ENCODE results near the gene FUNDC2.

FUNDC2 gene

GRCh38 chrX:155068165-155068564 lies 41.5 kb downstream of the FUNDC2 start:
- in situ Hi-C loops (cut with HindIII; ENCODE audit: low sequenced_read_pairs) = no loop called here

- in situ Hi-C loops (cut with HindIII; ENCODE audit: low sequenced_read_pairs) = no loop called here
Measured at GRCh38 chrX:155069414-155069813, 42.8 kb downstream of the FUNDC2 start.

GRCh38 chrX:155070038-155070437 lies 43.4 kb downstream of the FUNDC2 start:
- in situ Hi-C loops (cut with HindIII; ENCODE audit: low sequenced_read_pairs) = no loop called here

GRCh38 chrX:155070663-155070974 lies 44.0 kb downstream of the FUNDC2 start:
- in situ Hi-C loops (cut with HindIII; ENCODE audit: low sequenced_read_pairs) = no loop called here

- in situ Hi-C loops (cut with HindIII; ENCODE audit: low sequenced_read_pairs) = no loop called here
Measured at GRCh38 chrX:155070975-155071693, 44.5 kb downstream of the FUNDC2 start, which contains the start of the genes BRCC3, CMC4 and MTCP1. BRCC3 (plus strand) TSS chrX:155071508; CDS start chrX:155071528, 20 bp downstream. CMC4 (minus strand) TSS chrX:155071136; CDS start chrX:155064023, 7,113 bp downstream. MTCP1 (minus strand) TSS chrX:155071136; CDS start chrX:155066010, 5,126 bp downstream.

GRCh38 chrX:155071694-155072280 lies 45.1 kb downstream of the FUNDC2 start:
- in situ Hi-C loops (cut with HindIII; ENCODE audit: low sequenced_read_pairs) = no loop called here

- in situ Hi-C loops (cut with HindIII; ENCODE audit: low sequenced_read_pairs) = no loop called here
Measured at GRCh38 chrX:155086202-155086840, 59.7 kb downstream of the FUNDC2 start.

- in situ Hi-C loops (cut with HindIII; ENCODE audit: low sequenced_read_pairs) = no loop called here
Measured at GRCh38 chrX:155086961-155087735, 60.5 kb downstream of the FUNDC2 start.

GRCh38 chrX:155094468-155095061 lies 67.9 kb downstream of the FUNDC2 start:
- in situ Hi-C loops (cut with HindIII; ENCODE audit: low sequenced_read_pairs) = no loop called here

- in situ Hi-C loops (cut with HindIII; ENCODE audit: low sequenced_read_pairs) = no loop called here
Measured at GRCh38 chrX:155105919-155106318, 79.3 kb downstream of the FUNDC2 start.

GRCh38 chrX:155108427-155108826 lies 81.8 kb downstream of the FUNDC2 start:
- in situ Hi-C loops (cut with HindIII; ENCODE audit: low sequenced_read_pairs) = no loop called here
